Upper lobe of left lung (tissue), 6 donors: ENCODE measurements around the gene FDX1. TPM values are rescaled to one million over a fixed set of nuclear protein-coding genes. Genes with fewer than 3 reads are reported as not detected.
A peak's percentile ranks its signal among the peaks of the same experiment; 100 is the strongest.

Experiments used
- ATAC-seq, 2 donors: fragments of 200-7000 bp; cut with Tn5 transposase; one replicate each; pipeline ENCODE4 v1.9.1; 2022; ENCODE audit warnings: mild to moderate bottlenecking in 2 of 2, moderate library complexity in 2 of 2; ENCODE audit not compliant: low FRiP score in 2 of 2
- DNase-seq, 2 donors: peaks; one replicate each; pipeline ENCODE4 v3.0.0-alpha.2; 2019 to 2020
- H3K27ac ChIP-seq, 4 donors: fragments of 200-600 bp; sonication (generic); one replicate each; pipeline ENCODE4 v1.5.1; 2016 to 2019
- H3K27me3 ChIP-seq, 4 donors: fragments of 200-600 bp; sonication (generic); one replicate each; pipeline ENCODE4 v1.5.1; 2017 to 2019
- H3K36me3 ChIP-seq, 4 donors: fragments of 200-600 bp; sonication (generic); one replicate each; pipeline ENCODE4 v1.5.1; 2016 to 2019
- H3K4me1 ChIP-seq, 4 donors: fragments of 200-600 bp; sonication (generic); one replicate each; pipeline ENCODE4 v1.5.1; 2018 to 2019
- H3K4me3 ChIP-seq, 4 donors: fragments of 200-600 bp; sonication (generic); one replicate each; pipeline ENCODE4 v1.5.1; 2017 to 2019; ENCODE audit warnings: mild to moderate bottlenecking in 2 of 4, moderate library complexity in 1 of 4
- H3K9me3 ChIP-seq, 4 donors: fragments of 200-600 bp; sonication (generic); one replicate each; pipeline ENCODE4 v1.5.1; 2018 to 2019
- CTCF ChIP-seq, 6 experiments: fragments of 450-650 bp in 4 of 6; fragments of 200-600 bp in 2 of 6; sonication (generic) in 2 of 6; IDR thresholded peaks; one replicate each; pipeline ENCODE4 v1.5.1; 2016 to 2019; ENCODE audit warnings: antibody characterized with exemption in 6 of 6
- EP300 ChIP-seq, 4 donors: sonication (generic); formaldehyde crosslinking; IDR thresholded peaks; one replicate each; pipeline ENCODE4 v1.5.1; 2017; ENCODE audit warnings: antibody characterized with exemption in 4 of 4, control low read depth in 2 of 4
- POLR2A ChIP-seq, 4 donors: fragments of 450-650 bp; IDR thresholded peaks; one replicate each; pipeline ENCODE4 v1.5.1; 2016 to 2017; ENCODE audit warnings: antibody characterized with exemption in 4 of 4, mild to moderate bottlenecking in 2 of 4
- POLR2AphosphoS5 ChIP-seq, 2 donors: sonication (generic); formaldehyde crosslinking; IDR thresholded peaks; one replicate each; pipeline ENCODE4 v1.5.1; 2017; ENCODE audit warnings: antibody characterized with exemption in 2 of 2
- WGBS, 2 donors: methylation state at CpG; one replicate each; pipeline ENCODE4 v1.1.5; 2017 to 2018; 5-methylcytosine and 5-hydroxymethylcytosine counted together
- total RNA-seq, 6 donors: library from RNA; depleted of rRNA in 4 of 6; stranded (reverse); fragments of >200 nt in 4 of 6; gene quantifications; one replicate each; pipeline versions ENCODE4 v1.1.0 to v1.2.1, GENCODE V29; 2016 to 2021
- donor health status: DM: no; HTN: no; CAD: no; lungs with moderate emphysema.
- donor health status: DM: no; HTN: yes; CAD: no; lungs with severe emphysema.

Gene FDX1
- total RNA-seq, 6 donors from 2014 or later = 14.7 to 26.0 (median 18.8) TPM

- ATAC-seq (no peak), DNase-seq (no peak)
- TF ChIP-seq POLR2A (IDR thresholded peaks at IDR 0.05) (no peak), POLR2AphosphoS5 (IDR thresholded peaks at IDR 0.05) (no peak), CTCF (IDR thresholded peaks at IDR 0.05) (no peak), EP300 (IDR thresholded peaks at IDR 0.05) (no peak)
- Histone ChIP-seq H3K9me3 (no peaks in the 10 kb centered on the region), H3K4me3 (no peak overlapping the region), H3K27ac (no peak overlapping the region), H3K36me3 (no peaks in the 10 kb centered on the region), H3K27me3 (no peaks in the 10 kb centered on the region), H3K4me1 (no peaks in the 10 kb centered on the region)
- 57 to 83% methylated on average over 1 of the region's 1 CpG for whole genome bisulfite sequencing, 2 donors
Observed at GRCh38 chr11:110508786-110509185, 79.0 kb downstream of the FDX1 start.

DNA sequence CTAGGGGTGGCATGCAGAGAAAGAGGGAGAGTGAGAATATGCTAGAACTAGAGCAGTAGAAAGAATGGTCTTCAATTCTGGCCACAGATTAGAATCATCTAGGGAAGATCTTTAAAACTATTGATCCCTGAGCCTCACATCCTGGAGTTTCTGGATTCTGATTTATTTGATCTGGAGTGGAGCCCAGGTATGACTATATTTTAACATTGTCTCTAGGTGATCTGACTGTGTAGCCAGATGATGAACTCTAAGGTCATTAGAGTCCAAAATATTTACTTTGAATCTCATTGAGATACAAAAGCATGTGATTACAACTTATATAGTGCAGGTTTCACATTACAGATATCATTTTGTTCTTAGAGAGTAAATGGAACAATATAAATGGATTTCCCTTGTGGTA lies 79.7 kb downstream of the FDX1 start:
- H3K4me1 ChIP-seq = no peaks in the 10 kb centered on the region
- DNase-seq (no peak), ATAC-seq (no peak)
- H3K9me3 ChIP-seq = no peaks in the 10 kb centered on the region
- H3K27ac ChIP-seq = no peak overlapping the region
- H3K36me3 ChIP-seq = no peaks in the 10 kb centered on the region
- H3K27me3 ChIP-seq = no peaks in the 10 kb centered on the region
- TF ChIP-seq EP300 (IDR thresholded peaks at IDR 0.05) (no peak), POLR2AphosphoS5 (IDR thresholded peaks at IDR 0.05) (no peak), POLR2A (IDR thresholded peaks at IDR 0.05) (no peak), CTCF (IDR thresholded peaks at IDR 0.05) (no peak)
- no peak overlapping the region for H3K4me3 ChIP-seq

DNA sequence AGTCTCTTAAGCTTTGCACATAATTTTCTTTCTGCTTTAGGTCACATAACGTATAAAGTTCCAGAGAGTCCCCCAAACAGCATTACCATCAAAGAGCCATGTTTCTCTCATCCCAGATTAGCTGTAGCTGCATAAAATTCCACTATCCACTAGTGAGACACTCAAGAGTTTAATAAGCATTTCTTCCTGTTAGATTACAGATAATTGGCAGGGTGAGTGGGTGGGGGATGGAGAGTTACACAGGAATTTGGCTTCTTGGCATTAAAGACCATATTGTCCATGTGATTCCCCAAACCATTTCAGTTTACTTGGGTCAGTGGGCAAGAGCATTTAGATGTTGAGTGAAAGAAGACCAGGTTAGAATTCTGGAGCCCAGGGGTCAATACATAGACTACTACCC lies 82.3 kb downstream of the FDX1 start:
- TF ChIP-seq EP300 (IDR thresholded peaks at IDR 0.05) = no peak
- TF ChIP-seq CTCF (IDR thresholded peaks at IDR 0.05) = no peak
- no peak for TF ChIP-seq POLR2AphosphoS5 (IDR thresholded peaks at IDR 0.05)
- no peak for TF ChIP-seq POLR2A (IDR thresholded peaks at IDR 0.05)
- DNase-seq = no peak
- Histone ChIP-seq H3K27me3 (no peaks in the 10 kb centered on the region), H3K4me1 (no peaks in the 10 kb centered on the region), H3K9me3 (no peaks in the 10 kb centered on the region), H3K27ac (no peak overlapping the region), H3K36me3 (no peaks in the 10 kb centered on the region), H3K4me3 (no peak overlapping the region)
- ATAC-seq = no peak
- 65 to 70% methylated on average over 1 of the region's 1 CpG for WGBS, 2 donors

DNA sequence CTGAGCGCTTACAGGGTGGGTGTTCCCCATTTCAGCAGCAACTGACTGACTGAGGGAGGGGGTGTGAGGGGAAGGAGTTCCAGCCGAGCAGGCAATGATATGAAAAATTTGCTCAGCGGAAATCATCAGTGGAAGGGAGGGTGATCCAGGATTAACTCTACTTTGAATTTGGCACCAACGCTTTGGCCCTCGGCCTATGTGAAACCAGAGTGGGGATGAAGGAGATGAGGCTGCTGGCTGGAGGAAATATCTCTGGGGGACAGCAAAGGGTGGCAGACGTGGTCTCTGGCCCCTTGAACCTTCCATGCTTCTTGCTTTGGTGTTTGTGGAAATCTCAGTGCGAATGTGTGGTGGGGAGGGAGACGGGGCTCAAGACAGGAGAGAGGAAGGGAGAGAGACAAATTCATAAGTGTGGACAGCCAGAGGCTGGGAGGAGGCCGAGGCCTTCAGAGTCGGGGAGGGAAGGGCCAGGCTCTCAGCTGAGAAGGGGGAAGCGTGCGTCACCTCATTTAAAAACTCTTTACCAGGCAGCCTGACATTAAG lies 83.6 kb downstream of the FDX1 start:
- H3K4me3 ChIP-seq = no peak overlapping the region
- H3K36me3 ChIP-seq = no peaks in the 10 kb centered on the region
- no peaks in the 10 kb centered on the region for H3K4me1 ChIP-seq
- WGBS, 2 donors = 70% methylated on average over 12 of the region's 12 CpGs
- no peaks in the 10 kb centered on the region for H3K9me3 ChIP-seq
- TF ChIP-seq EP300 (IDR thresholded peaks at IDR 0.05) (no peak), POLR2AphosphoS5 (IDR thresholded peaks at IDR 0.05) (no peak), CTCF (IDR thresholded peaks at IDR 0.05) (no peak), POLR2A (IDR thresholded peaks at IDR 0.05) (no peak)
- ATAC-seq (peak in 1 of 2 donors; percentile 71), DNase-seq (no peak)
- H3K27me3 ChIP-seq = no peaks in the 10 kb centered on the region
- H3K27ac ChIP-seq = peak overlapping the region in 1 of 4 donors; percentile 11

DNA sequence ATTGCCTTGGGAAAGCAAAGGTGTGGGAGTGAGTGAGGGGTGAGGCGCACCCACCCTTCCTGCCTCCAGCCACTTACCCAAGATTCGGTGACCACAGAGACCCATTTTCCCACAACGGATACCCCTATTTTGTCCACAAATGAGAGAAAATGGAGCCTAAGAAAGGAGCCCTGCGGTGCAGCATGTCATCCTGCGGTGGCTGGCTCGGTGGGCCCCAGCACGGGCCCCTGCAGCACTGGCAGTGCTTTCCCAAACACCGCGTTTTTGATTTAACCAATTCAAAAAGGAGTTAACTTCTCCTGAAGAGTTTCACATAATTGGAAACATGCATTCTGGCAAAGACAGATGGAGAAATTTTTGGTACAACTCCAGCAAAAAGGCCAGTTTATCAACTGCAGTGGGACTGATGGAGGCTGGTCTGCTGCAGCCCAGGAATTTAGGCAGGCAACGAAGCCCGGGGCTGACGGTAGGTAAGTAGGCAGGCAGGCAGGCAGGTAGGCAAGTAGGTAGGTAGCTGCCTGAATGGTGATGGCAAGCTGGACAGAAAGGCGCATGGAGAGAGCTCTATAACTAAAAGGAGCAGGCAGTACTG lies 84.2 kb downstream of the FDX1 start:
- peak in 1 of 2 donors; percentile 27 for ATAC-seq
- Histone ChIP-seq H3K27me3 (no peaks in the 10 kb centered on the region), H3K9me3 (no peaks in the 10 kb centered on the region), H3K4me1 (no peaks in the 10 kb centered on the region), H3K36me3 (no peaks in the 10 kb centered on the region), H3K27ac (peak overlapping the region in 1 of 4 donors; percentile 11), H3K4me3 (no peak overlapping the region)
- peak in 1 of 2 donors; percentile 60 for DNase-seq
- no peak for TF ChIP-seq POLR2AphosphoS5 (IDR thresholded peaks at IDR 0.05)
- TF ChIP-seq POLR2A (IDR thresholded peaks at IDR 0.05) = no peak
- no peak for TF ChIP-seq CTCF (IDR thresholded peaks at IDR 0.05)
- no peak for TF ChIP-seq EP300 (IDR thresholded peaks at IDR 0.05)
- 80 to 87% methylated on average over 13 of the region's 13 CpGs for WGBS, 2 donors
